Astrocyte (in vitro differentiated cells and primary cell): Measurements from ENCODE around the gene NT5E.

Source experiments
- CTCF ChIP-seq: IDR thresholded peaks from 2 replicates; pipeline ENCODE4 v1.5.1; 2011; ENCODE audit warnings: low read depth, mild to moderate bottlenecking, inconsistent platforms, low read length, moderate library complexity; ENCODE audit not compliant: insufficient read depth
- EZH2 ChIP-seq: IDR thresholded peaks from 2 replicates; pipeline ENCODE4 v1.6.1; 2012; ENCODE audit warnings: mild to moderate bottlenecking, low read length, inconsistent platforms; ENCODE audit not compliant: insufficient read depth

- TF ChIP-seq CTCF (no peak), EZH2 (no peak)
Measured at GRCh38 chr6:85403331-85404015, 46.4 kb upstream of the NT5E start.
